Measurements from ENCODE around the gene PXMP2.
"Not testable (repeated sequence)": the region's sequence is repeated elsewhere in the genome, so short reads cannot be mapped to it uniquely, and the experiment has no call there.

The PXMP2 gene

DNA sequence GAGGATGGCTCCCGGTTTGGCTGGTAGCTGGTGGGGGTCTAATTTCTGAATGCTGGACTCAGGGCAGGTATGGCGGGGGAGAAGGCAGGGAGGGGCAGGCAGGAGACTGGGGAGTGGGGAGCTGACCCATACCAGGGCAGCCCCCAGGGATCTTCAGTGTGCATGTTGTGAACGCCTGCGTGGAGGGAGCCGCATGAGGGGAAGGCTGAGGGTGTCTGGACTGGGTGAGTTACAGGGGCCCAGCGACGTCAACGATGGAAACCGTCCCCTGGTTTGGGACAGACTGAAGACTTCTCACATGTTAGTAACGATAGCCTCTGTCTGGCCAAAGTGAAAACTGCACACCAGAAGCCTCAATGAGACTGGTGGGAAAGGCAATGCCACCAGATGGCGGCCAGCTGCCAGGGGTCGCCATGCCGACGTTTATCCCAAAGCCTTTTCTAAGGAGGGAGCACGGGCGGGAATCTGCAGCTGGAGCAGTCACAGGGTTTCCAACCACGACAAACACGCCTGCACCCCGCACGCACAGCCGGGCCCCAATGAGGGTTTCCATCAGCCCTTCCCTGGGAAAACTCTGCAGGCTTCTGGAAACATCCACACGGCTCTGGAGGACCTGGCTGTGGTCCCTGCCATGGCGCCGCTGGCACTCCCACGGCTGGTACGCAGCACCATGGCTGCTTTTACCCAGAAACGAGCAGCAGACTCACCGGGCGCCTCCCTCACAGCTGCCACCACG is 37.3 kb downstream of the PXMP2 start:
- DNase-seq: no peak

- DNase-seq: no peak
These were observed 39.0 kb downstream of the PXMP2 start for GRCh38 chr12:132726386-132726785.

DNA sequence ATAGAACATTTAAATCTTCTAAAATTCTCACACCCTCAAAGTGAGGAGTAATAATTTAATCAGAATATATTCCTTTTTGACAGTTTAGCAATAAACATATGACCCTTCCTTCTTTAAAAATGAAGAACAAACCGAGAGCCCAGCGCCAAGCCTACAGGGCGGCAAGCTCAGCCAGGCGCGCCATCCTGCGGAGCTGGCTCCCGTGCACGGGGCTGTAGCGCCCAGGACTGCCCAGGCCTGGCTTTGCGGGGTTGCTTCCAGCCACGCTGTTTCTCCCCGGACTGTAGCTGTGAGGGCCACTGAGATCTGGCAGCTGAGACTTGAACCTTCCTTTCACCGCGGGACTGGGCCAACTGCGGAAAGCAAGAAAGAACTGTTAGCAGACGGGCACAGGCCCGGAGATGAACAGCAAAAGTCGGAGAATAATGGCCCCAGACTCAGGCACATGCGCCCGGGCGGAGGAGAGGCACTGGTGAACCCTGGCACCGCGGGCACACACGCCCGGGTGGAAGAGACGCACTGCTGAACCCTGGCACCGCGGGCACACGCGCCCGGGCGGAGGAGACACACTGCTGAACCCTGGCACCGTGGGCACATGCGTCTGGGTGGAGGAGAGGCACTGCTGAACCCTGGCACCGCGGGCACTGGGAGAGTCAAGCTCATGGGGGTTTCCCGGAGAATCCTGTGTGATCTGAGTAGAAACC is 39.9 kb downstream of the PXMP2 start:
- no peak for DNase-seq

DNA sequence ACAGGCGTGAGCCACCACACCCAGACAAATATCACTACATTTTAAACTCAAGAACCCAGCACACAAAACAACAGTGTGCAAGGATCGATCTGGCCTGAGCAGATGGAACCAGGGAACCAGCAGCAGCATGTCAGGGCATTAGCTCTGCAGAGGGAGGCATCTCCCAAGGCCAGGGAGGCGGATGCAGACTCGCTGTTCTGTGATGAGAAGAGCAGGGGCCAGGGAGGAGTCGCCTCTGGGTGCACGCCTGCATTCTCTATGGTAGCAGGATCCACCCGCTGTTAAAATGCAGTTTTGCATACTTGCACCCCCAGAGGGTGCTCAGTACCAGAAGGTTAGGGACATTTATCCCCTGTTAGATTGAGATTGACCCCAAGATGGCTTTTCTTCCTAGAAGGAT is 41.1 kb downstream of the PXMP2 start:
- no peak for DNase-seq

DNA sequence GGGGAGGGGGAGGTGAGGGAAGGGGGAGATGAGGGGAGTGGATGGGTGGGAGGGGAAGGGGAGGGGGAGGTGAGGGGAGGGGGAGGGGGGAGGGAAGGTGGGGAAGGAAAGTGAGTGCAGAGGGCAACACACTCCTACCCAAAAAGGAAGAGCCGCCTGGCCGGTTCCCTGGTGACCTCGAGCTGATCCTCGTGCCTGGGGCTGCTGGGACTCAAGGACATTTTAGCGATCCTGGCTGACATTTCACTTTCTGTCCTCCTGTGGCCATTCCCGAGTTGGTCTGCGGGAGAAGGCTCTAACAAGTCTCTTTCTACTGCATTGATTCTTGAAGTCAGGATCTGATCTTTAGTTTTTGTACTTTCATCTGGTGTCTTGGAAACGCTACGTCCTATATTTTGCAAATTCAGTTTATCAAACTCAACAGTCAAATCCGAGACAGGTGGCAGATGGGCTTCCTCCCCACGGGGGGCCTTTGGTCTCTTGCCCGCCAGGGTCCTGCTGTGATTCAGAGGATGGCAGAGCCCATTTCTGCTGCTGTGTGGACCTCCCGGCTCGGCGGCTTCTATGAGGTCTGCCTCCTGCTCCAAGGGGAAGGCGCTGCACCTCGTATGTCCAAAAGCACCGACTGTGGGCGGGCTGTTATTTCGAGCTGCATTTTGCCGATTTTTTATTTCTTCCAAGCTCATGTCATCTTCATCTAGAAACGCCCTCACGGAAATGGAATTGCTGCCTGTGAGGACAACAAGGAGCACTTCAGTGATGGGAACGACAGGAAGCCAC is 42.3 kb downstream of the PXMP2 start:
- DNase-seq: no peak

- no peak for DNase-seq
These were observed 43.0 kb downstream of the PXMP2 start for GRCh38 chr12:132730353-132730752.

DNA sequence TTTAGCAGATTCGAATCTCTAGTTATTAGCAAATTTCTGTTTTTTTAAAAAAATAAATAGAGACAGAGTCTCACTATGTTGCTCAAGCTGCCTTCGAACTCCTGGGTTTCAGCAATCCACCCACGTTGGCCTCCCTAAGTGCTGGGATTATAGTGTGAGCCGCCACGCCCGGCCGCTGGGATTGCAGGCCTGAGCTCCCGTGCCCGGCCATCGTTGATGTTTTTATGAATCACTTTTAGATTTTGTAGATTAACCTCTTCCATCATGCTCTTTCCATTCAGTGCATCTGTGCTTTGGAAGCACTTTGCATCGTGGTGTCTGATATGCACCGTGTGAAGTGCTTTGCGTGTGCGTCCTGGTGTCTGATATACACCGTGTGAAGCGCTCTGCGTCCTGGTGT is 44.2 kb downstream of the PXMP2 start:
- no peak for DNase-seq

- DNase-seq: no peak
These were observed 46.8 kb downstream of the PXMP2 start for GRCh38 chr12:132734206-132734605.

GRCh38 chr12:132735496-132735895 is 48.1 kb downstream of the PXMP2 start:
- no peak for DNase-seq

DNA sequence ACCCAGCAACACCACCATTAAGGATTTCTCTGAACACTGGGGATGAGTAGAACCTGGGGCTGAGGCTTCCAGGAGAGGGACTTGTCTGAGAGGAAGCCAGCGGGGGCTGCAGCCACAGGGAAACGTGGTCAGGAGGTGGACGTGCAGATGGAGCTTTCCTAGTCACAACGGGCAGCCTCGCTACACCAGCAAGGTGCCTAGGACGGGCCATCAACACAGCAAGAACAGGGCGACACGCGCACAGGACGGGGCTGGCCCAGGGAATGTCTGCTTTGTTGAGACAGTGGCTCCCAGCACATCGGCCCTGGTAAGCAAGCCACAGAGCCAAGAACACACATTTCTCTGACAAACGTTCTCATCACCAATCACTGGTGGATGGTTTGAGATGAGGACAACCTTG is 49.0 kb downstream of the PXMP2 start:
- no peak for DNase-seq

GRCh38 chr12:132736913-132737312 is 49.5 kb downstream of the PXMP2 start:
- no peak for DNase-seq

DNA sequence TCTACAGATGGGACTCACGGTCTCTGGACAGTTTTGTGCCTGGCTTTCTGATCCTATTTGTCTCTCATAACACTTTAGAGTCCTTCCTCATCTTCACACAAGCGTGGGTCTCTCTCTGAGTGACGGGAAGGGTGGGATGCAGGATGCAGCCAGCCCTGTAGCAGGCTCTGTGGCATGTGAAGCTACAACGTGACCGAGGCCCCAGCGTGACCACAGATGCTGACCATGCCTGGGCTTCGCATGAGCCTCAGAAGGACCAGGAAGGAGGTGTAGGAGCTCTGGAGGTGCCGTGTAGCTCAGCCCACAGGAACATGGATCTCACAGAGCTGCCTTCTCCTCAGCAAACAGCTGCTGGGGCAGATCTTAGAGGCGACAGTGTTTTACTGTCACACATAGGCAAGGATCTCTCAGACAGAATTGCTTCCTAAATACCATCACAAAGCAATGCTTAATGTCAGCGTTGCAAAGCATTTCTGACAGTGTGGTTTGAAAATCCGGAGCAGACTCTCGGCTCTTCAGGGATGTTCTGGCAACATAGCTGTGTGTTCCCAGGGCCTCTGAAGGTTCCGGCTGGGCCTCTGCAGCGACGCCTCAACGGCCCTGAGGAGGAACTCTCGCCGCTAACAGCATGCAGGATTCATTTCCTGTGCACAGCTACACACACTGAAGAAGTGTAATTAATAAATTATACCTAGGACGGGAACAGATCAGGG is 52.4 kb downstream of the PXMP2 start:
- DNase-seq: no peak

- DNase-seq: no peak
These were observed 52.9 kb downstream of the PXMP2 start for GRCh38 chr12:132740313-132740646.

DNA sequence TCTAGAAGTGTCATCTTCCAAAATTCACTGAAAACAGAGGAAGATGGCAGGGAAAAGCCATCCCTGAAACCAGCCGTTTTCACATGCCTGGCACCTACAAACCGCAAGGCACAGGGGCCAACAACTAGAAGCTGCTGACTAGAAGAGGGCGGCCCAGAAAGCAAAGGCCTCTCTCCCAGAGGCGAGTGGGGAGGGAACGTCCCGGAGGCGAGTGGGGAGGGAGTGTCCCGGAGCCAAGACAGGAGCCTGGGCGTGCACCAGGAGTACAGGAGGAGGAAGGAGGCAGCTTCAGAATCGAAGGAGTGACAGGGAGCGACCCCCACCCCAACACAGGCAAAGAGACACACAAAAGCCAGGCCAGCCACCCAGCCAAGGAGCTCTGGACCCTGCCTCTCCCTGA is 53.3 kb downstream of the PXMP2 start:
- DNase-seq: no peak

DNA sequence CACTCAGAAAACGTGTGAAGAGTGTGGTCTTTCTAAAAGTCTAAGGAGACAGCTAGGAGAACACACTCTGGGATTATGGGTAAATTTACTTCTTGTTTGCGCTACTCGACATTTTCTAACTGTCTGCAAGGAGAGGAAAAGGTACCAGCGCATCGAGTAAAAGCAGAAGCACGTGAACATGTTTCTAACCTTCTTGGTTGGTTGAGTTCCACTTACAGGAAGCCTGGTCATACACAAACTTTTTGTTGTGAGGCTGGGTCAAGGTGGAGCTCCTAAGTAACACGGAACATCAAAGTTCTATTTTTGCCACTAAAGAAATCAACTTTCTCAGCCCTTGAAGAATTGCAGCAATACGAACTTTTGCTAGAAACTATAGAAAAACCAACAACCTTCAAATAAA is 54.2 kb downstream of the PXMP2 start:
- no peak for DNase-seq

DNA sequence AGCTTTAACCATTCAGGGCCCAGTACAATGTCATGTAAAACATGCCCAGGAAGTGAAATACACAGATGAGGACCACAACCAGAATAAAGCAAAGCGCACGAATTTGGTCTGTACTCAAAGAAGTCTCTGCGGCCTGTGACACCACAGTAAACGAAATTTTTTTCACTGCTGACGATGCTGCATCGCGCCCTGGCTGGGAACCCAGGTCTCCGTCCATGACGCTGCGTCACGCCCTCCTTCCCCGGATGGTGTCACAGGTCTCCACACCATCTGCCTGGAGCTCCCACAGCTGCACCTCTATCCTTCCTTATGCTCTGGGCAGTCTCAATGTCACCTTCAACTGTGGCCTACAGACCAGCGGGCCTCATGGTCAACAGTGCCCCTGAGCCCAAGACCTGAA is 56.4 kb downstream of the PXMP2 start:
- DNase-seq: no peak

GRCh38 chr12:132746613-132747012 is 59.2 kb downstream of the PXMP2 start:
- no peak for DNase-seq

- no peak for DNase-seq
These were observed 60.0 kb downstream of the PXMP2 start for GRCh38 chr12:132747395-132747794.

DNA sequence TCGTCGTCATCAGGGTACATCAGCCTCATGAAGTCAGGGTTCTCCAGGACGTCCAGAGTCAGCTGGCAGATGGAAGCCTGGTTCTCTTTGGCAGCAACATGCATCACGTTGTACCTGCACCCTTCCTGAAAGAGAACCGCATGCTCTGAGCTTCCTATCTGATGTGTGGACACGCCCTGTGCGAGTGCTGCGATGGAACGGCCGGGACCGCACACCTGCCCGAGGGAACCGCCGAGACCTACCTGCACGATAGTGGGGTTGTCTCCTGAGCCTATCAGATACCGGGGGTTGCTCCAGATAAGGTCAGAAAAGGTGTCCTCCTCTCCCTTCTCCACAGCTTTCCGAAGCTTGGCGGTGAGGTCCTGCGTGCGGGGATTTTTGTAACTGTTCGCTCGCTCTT is 60.5 kb downstream of the PXMP2 start:
- DNase-seq: no peak

GRCh38 chr12:132748319-132748718 is 60.9 kb downstream of the PXMP2 start:
- DNase-seq: no peak

DNA sequence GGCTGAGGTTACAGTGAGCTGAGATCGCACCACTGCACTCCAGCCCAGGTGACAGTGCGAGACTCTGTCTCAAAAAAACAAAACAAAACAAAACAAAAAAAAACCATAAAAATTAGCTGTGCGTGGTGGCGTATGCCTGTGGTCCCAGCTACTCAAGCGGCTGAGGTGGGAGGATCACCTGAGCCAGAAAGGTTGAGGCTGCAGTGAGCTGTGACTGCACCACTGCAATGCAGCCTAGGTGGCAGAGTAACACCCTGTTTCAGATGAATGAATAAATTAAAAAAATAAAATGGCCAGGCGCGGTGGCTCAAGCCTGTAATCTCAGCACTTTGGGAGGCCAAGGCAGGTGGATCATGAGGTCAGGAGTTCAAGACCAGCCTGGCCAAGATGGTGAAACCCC is 66.3 kb downstream of the PXMP2 start:
- DNase-seq: not testable (repeated sequence)

GRCh38 chr12:132754160-132754932 is 67.0 kb downstream of the PXMP2 start:
- DNase-seq: no peak

Measured in stimulated activated naive CD4-positive, alpha-beta T cell (primary cell).